GM12878 (cell line): Measurements from ENCODE around the gene SAYSD1. TPM values are rescaled to one million over a fixed set of nuclear protein-coding genes. Genes with fewer than 3 reads are reported as not detected.

ENCODE experiments used
- ATAC-seq: fragments of 200-7000 bp; cut with Tn5 transposase; 3 replicates; pipeline ENCODE4 v1.9.1; 2020; ENCODE audit warnings: mild to moderate bottlenecking, moderate library complexity
- BruUV-seq: library from RNA; stranded (reverse); fragments of 400-500 nt; replicated peaks from 2 replicates; lab custom pipeline; 2021; lab: Mats Ljungman, UMichigan
- CTCF ChIA-PET: fragments of 300-600 bp; sonication (Branson Sonifier 250); formaldehyde crosslinking; extraction: SDS; loops from one replicate; lab custom pipeline; 2021; ENCODE audit warnings: inconsistent platforms; lab: Yijun Ruan, JAX
- POLR2A ChIA-PET: fragments of 350-600 bp; formaldehyde crosslinking; extraction: SDS; loops from one replicate; lab custom pipeline; 2021; ENCODE audit warnings: inconsistent platforms; lab: Charles Lee
- RAD21 ChIA-PET: fragments of 300-600 bp; sonication (Branson Sonifier 250); formaldehyde crosslinking; loops from one replicate; lab custom pipeline; 2023; ENCODE audit warnings: antibody characterized with exemption; ENCODE audit not compliant: unreplicated experiment; lab: Charles Lee
- SMC1A ChIA-PET: fragments of 300-600 bp; sonication (Branson Sonifier 250); formaldehyde crosslinking; loops from one replicate; lab custom pipeline; 2023; ENCODE audit not compliant: unreplicated experiment, uncharacterized antibody; lab: Charles Lee
- DNase-seq: peaks from one replicate; pipeline ENCODE4 v3.0.0-alpha.2; 2011; ENCODE audit warnings: low read depth, low spot score
- FAIRE-seq: peaks from 3 replicates; lab custom pipeline; 2011; peaks lifted over from hg19 to GRCh38; lab: Jason Lieb, UNC
- H2AFZ ChIP-seq: 2 replicates; pipeline ENCODE4 v1.6.0; 2011; ENCODE audit warnings: low read depth, low read length, control low read depth; ENCODE audit not compliant: control insufficient read depth
- H3K27ac ChIP-seq: 2 replicates; pipeline ENCODE4 v1.5.1; 2011; ENCODE audit warnings: control low read depth; ENCODE audit not compliant: control insufficient read depth, insufficient read depth
- H3K27me3 ChIP-seq, 2 experiments: replicated peaks in 1 of 2; 2 replicates each; pipeline versions ENCODE4 v1.6.0 to v1.6.1; 2011; ENCODE audit warnings: low read length in 1 of 2; ENCODE audit not compliant: control insufficient read depth in 2 of 2, insufficient read depth in 2 of 2
- H3K36me3 ChIP-seq, 2 experiments: 2 replicates each; pipeline ENCODE4 v1.5.1; 2011; ENCODE audit warnings: low read length in 1 of 2; ENCODE audit not compliant: control insufficient read depth in 2 of 2, insufficient read depth in 2 of 2
- H3K4me1 ChIP-seq: 2 replicates; pipeline ENCODE4 v1.6.1; 2011; ENCODE audit warnings: mild to moderate bottlenecking, low read length, moderate library complexity, mixed read lengths; ENCODE audit not compliant: control insufficient read depth, insufficient read depth
- H3K4me2 ChIP-seq: 2 replicates; pipeline ENCODE4 v1.6.0; 2011; ENCODE audit warnings: control low read depth; ENCODE audit not compliant: control insufficient read depth, insufficient read depth
- H3K4me3 ChIP-seq: fragments of 200-600 bp; sonication (generic); 2 replicates; pipeline ENCODE4 v1.5.1; 2016
- H3K79me2 ChIP-seq: 2 replicates; pipeline ENCODE4 v1.6.0; 2011; ENCODE audit warnings: low read length; ENCODE audit not compliant: control insufficient read depth, insufficient read depth
- H3K9ac ChIP-seq: 2 replicates; pipeline ENCODE4 v1.8.0; 2011; ENCODE audit warnings: low read length, control low read depth, mixed read lengths; ENCODE audit not compliant: control insufficient read depth, insufficient read depth
- H3K9me3 ChIP-seq: replicated peaks from 3 replicates; pipeline ENCODE4 v1.5.1; 2011; ENCODE audit warnings: mild to moderate bottlenecking, low read length; ENCODE audit not compliant: control insufficient read depth, insufficient read depth
- H4K20me1 ChIP-seq: 2 replicates; pipeline ENCODE4 v1.6.0; 2011; ENCODE audit not compliant: control insufficient read depth, insufficient read depth
- BCL3 ChIP-seq: IDR thresholded peaks from 2 replicates; pipeline ENCODE4 v1.6.1; 2011; ENCODE audit warnings: borderline replicate concordance, low read depth, mild to moderate bottlenecking, moderate library complexity, low read length; ENCODE audit not compliant: insufficient read depth, poor library complexity, severe bottlenecking
- CBX3 ChIP-seq: fragments of 200-600 bp; sonication (generic); IDR thresholded peaks from 2 replicates; pipeline ENCODE4 v1.6.1; 2016; ENCODE audit warnings: low read depth, borderline replicate concordance
- HSF1 ChIP-seq: fragments of 150-350 bp; IDR thresholded peaks from 2 replicates; pipeline ENCODE4 v1.6.1; 2014; ENCODE audit warnings: mild to moderate bottlenecking, low read depth, low read length
- MEF2A ChIP-seq: IDR thresholded peaks from 2 replicates; pipeline ENCODE4 v1.6.1; 2011; ENCODE audit warnings: low read depth, mild to moderate bottlenecking, low read length, moderate library complexity; ENCODE audit not compliant: insufficient read depth
- MYC ChIP-seq: IDR thresholded peaks from 2 replicates; pipeline ENCODE4 v1.6.1; 2011; ENCODE audit warnings: mild to moderate bottlenecking, low read length, moderate library complexity, inconsistent platforms; ENCODE audit not compliant: insufficient read depth, insufficient replicate concordance, insufficient read length, severe bottlenecking
- PML ChIP-seq: IDR thresholded peaks from 2 replicates; pipeline ENCODE4 v1.6.1; 2012; ENCODE audit warnings: low read length, inconsistent platforms
- POLR2AphosphoS5 ChIP-seq: IDR thresholded peaks from 2 replicates; pipeline ENCODE4 v1.6.1; 2011; ENCODE audit warnings: mild to moderate bottlenecking, low read length, inconsistent platforms
- RBBP5 ChIP-seq: fragments of 200-600 bp; sonication (generic); conservative IDR thresholded peaks from 2 replicates; pipeline ENCODE4 v1.6.1; 2016
- TCF3 ChIP-seq: IDR thresholded peaks from 2 replicates; pipeline ENCODE4 v1.6.1; 2012; ENCODE audit warnings: low read depth, mild to moderate bottlenecking, low read length, borderline replicate concordance; ENCODE audit not compliant: insufficient read depth
- ZBTB33 ChIP-seq: fragments of 450-650 bp; IDR thresholded peaks from 2 replicates; pipeline ENCODE4 v1.6.1; 2017; ENCODE audit warnings: mild to moderate bottlenecking
- WGBS: methylation state at CpG from one replicate; pipeline ENCODE4 v1.1.6; 2016; ENCODE audit warnings: low lambda C conversion rate; ENCODE audit not compliant: insufficient replicate concordance, insufficient coverage; ENCODE audit errors: missing lambda C conversion rate; 5-methylcytosine and 5-hydroxymethylcytosine counted together
- in situ Hi-C: fragments of 300-500 bp; cut with MboI; formaldehyde crosslinking; loops from 9 replicates; pipeline ENCODE4 v1.14.3; 2018; ENCODE audit warnings: mixed read lengths
- intact Hi-C: fragments of 100-400 bp; cut with micrococcal nuclease; formaldehyde crosslinking; loops from one replicate; pipeline ENCODE4 v1.14.2; 2022; ENCODE audit not compliant: unreplicated experiment
- polyA plus RNA-seq, 11 experiments: library from polyadenylated mRNA; depleted of rRNA in 4 of 11; unstranded in 6 of 11; stranded (reverse) in 5 of 11; fragments of >200 nt; fragmentation: Nextera tagmentation in 4 of 11; fragmentation: Illumina TruSeq in 1 of 11; extraction: Ambion mirVana in 4 of 11; extraction: Trizol in 1 of 11; gene quantifications; 1 replicate in 1 of 11; 2 replicates in 10 of 11; pipeline versions ENCODE4 v1.2.1 to v1.2.3, GENCODE V29; 2011 to 2016; ENCODE audit warnings: inconsistent platforms in 2 of 11, missing spikeins in 2 of 11, low read depth in 1 of 11
- total RNA-seq, 4 experiments: library from RNA; depleted of rRNA in 3 of 4; stranded (reverse); fragments of >200 nt in 3 of 4; fragmentation: Illumina TruSeq in 1 of 4; extraction: Trizol in 1 of 4; gene quantifications; 2 replicates each; pipeline versions ENCODE4 v1.2.1 to v1.2.3, GENCODE V29; 2013 to 2021
- TF ChIP-seq, protein P1 (sequence below): fragments of 450-650 bp; conservative IDR thresholded peaks from 2 replicates; pipeline ENCODE4 v1.6.1; 2017; ENCODE audit warnings: mild to moderate bottlenecking, moderate library complexity
- TF ChIP-seq, protein P2 (sequence below): fragments of 450-650 bp; IDR thresholded peaks from 2 replicates; pipeline ENCODE4 v1.6.1; 2018; ENCODE audit warnings: mild to moderate bottlenecking, low read depth, moderate library complexity; ENCODE audit not compliant: partially characterized antibody

Gene SAYSD1
- total and polyA plus RNA-seq, 10 of the 15 experiments (the other 5 are each of a cell fraction or from before 2014, with no cell fraction given), result 1.5 to 7.3 (median 6.4) TPM

- TF ChIP-seq, protein P1, sequence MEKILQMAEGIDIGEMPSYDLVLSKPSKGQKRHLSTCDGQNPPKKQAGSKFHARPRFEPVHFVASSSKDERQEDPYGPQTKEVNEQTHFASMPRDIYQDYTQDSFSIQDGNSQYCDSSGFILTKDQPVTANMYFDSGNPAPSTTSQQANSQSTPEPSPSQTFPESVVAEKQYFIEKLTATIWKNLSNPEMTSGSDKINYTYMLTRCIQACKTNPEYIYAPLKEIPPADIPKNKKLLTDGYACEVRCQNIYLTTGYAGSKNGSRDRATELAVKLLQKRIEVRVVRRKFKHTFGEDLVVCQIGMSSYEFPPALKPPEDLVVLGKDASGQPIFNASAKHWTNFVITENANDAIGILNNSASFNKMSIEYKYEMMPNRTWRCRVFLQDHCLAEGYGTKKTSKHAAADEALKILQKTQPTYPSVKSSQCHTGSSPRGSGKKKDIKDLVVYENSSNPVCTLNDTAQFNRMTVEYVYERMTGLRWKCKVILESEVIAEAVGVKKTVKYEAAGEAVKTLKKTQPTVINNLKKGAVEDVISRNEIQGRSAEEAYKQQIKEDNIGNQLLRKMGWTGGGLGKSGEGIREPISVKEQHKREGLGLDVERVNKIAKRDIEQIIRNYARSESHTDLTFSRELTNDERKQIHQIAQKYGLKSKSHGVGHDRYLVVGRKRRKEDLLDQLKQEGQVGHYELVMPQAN, result no peak
- TF ChIP-seq PML (no peak), MEF2A (no peak)
Observed at GRCh38 chr6:39056681-39057080, 58.3 kb downstream of the SAYSD1 start (continued).

GRCh38 chr6:39056191-39056590 is 58.8 kb downstream of the SAYSD1 start:
- BruUV-seq, result no TSS peak
- DNase-seq (no peak), ATAC-seq (no peak), FAIRE-seq (no peak)
- in situ Hi-C loops, result no loop called here
- Histone ChIP-seq H3K36me3 (no peaks in the 10 kb centered on the region), H3K79me2 (no peaks in the 10 kb centered on the region), H4K20me1 (no peaks in the 10 kb centered on the region), H3K4me2 (no peak overlapping the region), H3K27ac (no peak overlapping the region), H2AFZ (no peak overlapping the region), H3K9ac (no peak overlapping the region), H3K4me3 (no peak overlapping the region), H3K27me3 (peaks cover 0 to 2% of the 10 kb centered on the region in 2 experiments; a peak in 3 of 4 replicates), H3K9me3 (no peaks in the 10 kb centered on the region), H3K4me1 (no peaks in the 10 kb centered on the region)
- ChIA-PET SMC1A (no interaction called here), POLR2A (no interaction called here), RAD21 (no interaction called here), CTCF (no interaction called here)
- intact Hi-C loops, result no loop called here
- 47% methylated on average over 5 of the region's 5 CpGs for WGBS
- TF ChIP-seq HSF1, result no peak
- no peak for TF ChIP-seq ZBTB33
- TF ChIP-seq BCL3, result no peak
- TF ChIP-seq CBX3, result no peak
- TF ChIP-seq, protein P2, sequence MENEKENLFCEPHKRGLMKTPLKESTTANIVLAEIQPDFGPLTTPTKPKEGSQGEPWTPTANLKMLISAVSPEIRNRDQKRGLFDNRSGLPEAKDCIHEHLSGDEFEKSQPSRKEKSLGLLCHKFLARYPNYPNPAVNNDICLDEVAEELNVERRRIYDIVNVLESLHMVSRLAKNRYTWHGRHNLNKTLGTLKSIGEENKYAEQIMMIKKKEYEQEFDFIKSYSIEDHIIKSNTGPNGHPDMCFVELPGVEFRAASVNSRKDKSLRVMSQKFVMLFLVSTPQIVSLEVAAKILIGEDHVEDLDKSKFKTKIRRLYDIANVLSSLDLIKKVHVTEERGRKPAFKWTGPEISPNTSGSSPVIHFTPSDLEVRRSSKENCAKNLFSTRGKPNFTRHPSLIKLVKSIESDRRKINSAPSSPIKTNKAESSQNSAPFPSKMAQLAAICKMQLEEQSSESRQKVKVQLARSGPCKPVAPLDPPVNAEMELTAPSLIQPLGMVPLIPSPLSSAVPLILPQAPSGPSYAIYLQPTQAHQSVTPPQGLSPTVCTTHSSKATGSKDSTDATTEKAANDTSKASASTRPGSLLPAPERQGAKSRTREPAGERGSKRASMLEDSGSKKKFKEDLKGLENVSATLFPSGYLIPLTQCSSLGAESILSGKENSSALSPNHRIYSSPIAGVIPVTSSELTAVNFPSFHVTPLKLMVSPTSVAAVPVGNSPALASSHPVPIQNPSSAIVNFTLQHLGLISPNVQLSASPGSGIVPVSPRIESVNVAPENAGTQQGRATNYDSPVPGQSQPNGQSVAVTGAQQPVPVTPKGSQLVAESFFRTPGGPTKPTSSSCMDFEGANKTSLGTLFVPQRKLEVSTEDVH, result no peak
- TF ChIP-seq TCF3, result no peak
- TF ChIP-seq POLR2AphosphoS5, result no peak
- TF ChIP-seq MYC, result no peak
- TF ChIP-seq RBBP5, result no peak
